Measurements from ENCODE around the gene ARFRP1.
"Not testable (repeated sequence)": the region's sequence is repeated elsewhere in the genome, so short reads cannot be mapped to it uniquely, and the experiment has no call there.

Gene ARFRP1

GRCh38 chr20:63732118-63733095 lies 24.6 kb upstream of the ARFRP1 start:
- no peak for DNase-seq (ENCODE audit: low read depth in 3 of 3)

- DNase-seq (ENCODE audit: low read depth in 3 of 3): no peak
Observed at GRCh38 chr20:63731410-63731809, 23.6 kb upstream of the ARFRP1 start.

DNA sequence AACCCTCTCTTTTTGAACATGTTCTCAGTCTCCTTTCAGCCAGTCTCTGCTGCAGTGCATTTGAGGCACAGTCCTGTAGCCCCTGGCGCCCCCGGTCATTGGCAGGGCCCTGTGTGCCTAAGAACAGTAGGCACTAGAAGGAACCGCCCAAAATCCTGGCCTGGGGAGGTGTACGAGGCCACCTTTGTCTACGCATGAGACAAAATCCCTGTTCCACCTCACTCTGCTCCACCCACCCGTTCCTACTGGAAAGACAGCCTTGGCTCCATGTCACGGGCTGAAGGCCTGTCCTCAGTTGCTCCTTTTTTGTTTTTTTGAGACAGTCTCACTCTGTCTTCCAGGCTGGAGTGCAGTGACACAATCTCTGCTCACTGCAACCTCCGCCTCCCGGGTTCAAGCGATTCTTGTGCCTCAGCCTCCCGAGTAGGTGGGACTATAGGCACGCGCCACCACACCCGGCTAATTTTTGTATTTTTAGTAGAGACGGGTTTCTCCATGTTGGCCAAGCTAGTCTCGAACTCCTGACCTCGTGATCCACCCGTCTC lies 22.5 kb upstream of the ARFRP1 start:
- not testable (repeated sequence) for DNase-seq (ENCODE audit: low read depth in 3 of 3)

DNA sequence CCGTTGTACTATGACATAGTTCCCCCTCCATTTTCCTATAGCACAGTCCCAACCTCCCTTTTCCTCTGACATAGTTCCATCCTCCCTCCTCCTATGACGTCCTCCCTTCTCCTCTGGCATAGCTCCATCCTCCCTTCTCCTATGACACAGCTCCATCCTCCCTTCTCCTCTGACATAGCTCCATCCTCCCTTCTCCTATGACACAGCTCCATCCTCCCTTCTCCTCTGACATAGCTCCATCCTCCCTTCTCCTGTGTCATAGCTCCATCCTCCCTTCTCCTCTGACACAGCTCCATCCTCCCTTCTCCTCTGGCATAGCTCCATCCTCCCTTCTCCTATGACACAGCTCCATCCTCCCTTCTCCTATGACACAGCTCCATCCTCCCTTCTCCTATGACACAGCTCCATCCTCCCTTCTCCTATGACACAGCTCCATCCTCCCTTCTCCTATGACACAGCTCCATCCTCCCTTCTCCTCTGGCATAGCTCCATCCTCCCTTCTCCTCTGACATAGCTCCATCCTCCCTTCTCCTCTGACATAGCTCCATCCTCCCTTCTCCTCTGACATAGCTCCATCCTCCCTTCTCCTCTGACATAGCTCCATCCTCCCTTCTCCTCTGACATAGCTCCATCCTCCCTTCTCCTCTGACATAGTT lies 15.3 kb upstream of the ARFRP1 start:
- DNase-seq (ENCODE audit: low read depth in 3 of 3): not testable (repeated sequence)

DNA sequence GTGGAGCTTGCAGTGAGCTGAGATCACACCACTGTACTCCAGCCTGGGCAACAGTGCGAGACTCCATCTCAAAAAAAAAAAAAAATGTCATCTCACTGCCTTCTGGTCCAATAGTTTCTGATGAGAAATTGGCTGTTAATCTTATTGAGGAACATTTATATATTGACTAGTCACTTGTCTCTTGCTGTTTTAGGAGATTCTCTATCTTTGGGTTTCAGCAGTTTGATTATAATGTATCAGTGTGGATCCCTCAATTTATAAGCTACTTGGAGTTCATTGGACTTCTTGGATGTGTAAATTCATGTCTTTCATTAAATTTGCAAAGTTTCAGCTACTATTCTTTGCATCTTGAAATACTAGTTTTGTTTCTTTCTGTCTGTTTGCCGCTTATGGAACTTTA lies 11.2 kb upstream of the ARFRP1 start:
- no peak for DNase-seq (ENCODE audit: low read depth in 3 of 3)

- no peak for DNase-seq (ENCODE audit: low read depth in 3 of 3)
Observed at GRCh38 chr20:63714858-63715257, 7.1 kb upstream of the ARFRP1 start.

- DNase-seq (ENCODE audit: low read depth in 3 of 3): no peak
Observed at GRCh38 chr20:63712191-63712590, 4.4 kb upstream of the ARFRP1 start.

DNA sequence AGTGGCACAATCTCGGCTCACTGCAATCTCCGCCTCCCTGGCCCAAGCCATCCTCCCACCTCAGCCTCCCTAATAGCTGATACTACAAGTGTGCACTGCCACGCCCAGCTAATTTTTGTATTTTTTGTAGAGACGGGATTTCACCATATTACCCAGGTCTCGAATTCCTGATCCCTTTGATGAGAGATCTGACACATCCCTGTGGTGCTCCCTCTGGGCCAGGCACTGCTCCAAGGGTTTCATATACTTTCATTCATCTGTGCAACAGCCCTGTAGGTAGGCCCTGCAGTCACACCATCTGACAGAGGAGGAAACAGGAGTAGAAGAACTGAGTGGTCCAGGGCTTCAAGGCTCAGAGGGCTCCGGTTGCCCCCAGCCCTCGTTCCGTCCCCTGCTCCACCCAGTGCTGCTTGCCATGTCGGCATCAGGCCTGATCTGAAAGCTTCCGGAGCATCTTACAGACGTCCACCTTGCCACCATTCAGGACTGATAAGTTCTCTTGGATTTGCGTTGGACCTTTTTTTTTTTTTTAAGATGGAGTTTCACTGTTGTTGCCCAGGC lies 3.4 kb upstream of the ARFRP1 start:
- no peak for DNase-seq (ENCODE audit: low read depth in 3 of 3)

GRCh38 chr20:63709149-63709527 lies 1.4 kb upstream of the ARFRP1 start:
- no peak for DNase-seq (ENCODE audit: low read depth in 3 of 3)

DNA sequence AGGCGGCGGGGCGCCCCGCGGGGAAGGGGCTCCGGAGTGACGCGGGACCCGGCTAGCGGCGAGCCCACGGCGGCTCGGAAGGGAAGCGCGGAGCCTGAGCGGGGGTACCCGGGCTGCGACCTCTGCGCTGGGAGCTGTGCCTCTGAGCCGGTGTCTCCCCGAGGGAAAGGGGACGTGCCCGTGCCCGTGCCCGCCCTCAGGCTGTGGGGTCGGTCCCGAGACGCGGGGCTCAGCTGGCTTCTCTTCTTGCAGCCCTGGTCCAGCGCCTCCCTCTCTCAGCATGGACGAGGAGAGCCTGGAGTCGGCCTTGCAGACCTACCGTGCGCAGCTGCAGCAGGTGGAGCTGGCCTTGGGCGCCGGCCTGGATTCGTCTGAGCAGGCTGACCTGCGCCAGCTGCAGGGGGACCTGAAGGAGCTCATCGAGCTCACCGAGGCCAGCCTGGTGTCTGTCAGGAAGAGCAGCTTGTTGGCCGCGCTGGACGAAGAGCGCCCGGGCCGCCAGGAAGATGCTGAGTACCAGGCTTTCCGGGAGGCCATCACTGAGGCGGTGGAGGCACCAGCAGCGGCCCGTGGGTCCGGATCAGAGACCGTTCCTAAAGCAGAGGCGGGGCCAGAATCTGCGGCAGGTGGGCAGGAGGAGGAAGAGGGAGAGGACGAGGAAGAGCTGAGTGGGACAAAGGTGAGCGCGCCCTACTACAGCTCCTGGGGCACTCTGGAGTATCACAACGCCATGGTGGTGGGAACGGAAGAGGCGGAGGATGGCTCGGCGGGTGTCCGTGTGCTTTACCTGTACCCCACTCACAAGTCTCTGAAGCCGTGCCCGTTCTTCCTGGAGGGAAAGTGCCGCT lies 749 bp upstream of the ARFRP1 start:
- no peak for DNase-seq (ENCODE audit: low read depth in 3 of 3)

DNA sequence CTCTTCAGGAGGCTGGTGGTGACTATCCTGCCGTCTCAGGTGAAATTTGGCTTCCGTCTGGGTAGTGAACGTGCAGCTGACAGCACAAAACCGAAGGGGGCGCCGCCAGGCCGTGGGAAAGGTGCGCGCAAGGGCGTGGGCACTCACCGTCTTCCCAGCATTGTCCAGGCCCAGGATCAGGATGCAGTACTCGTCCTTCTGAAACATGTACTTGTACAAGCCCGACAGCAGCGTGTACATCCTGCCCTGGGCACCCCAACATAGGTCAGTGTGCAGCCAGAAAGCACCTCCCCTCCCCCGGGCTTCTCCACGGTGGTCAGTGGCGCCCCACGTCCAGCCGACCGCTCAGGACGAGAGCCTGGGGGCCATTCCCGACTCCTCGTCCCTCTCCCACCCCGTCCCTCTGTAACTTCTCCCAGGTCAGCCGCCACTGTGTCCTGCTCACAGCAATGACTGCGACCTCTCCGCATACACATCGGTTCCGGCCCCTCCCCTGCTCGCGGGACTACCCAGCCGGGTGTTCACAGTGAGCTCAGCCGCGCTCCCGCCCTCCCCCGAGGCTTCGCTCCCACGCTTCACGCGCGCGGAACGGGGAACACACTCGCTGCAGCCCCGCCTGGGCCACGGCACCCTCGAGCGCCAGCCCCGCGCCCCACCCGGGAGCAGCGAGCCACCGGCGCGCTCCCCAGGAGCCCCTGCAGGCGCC lies 771 bp downstream of the ARFRP1 start:
- DNase-seq (ENCODE audit: low read depth in 3 of 3): peak in 1 of 3 donors; percentile 56

DNA sequence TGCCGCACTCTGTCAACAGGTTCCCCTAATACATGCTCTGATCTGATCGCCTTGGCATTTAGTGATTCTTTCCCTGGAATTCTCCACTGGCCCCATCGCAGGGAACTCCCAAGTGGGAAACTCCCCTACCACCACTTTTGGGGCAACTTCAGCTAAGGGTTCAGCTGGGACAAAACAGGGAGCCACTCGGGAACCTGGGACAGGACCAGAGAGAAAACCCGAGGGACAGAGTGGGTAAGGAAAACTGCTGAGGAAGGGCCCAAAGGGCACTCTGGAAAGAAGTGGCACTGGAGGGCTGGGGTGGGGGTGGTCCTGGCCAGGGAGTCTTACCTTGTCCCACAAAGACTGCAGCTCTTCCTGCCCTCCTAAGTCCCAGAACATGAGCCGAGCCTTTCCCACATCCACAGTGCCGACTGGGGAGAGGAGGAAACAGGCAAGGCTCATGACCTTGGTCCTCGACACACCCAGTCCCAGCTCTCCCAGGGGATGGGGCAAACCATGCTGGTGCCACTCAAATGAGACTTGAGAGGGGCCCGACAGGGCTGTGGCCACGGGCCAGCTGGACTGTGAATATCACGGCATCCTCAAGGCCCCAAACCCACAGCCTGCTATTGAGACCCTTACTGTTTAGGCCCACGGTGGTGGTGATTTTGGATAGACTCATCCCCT lies 1.6 kb downstream of the ARFRP1 start:
- DNase-seq (ENCODE audit: low read depth in 3 of 3): no peak

- DNase-seq (ENCODE audit: low read depth in 3 of 3): no peak
Observed at GRCh38 chr20:63705232-63706026, 2.3 kb downstream of the ARFRP1 start.

DNA sequence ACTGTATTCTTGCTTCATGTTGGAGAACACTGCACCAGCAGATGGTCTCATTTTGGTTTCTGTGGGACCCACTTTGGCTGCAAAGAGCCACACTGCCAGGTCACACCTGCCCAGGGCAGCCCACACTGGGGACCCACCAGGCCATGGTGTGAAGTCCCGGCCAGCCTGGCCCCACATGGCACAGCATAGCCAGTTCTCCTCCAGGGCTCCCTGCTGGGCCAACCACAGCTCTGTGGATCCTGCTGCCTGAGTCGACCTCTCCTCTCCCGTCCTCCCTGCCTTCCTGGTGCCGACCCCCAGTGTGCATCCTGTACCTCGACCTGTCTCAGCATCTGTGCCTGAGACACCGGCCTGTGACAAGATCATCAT lies 3.0 kb downstream of the ARFRP1 start:
- DNase-seq (ENCODE audit: low read depth in 3 of 3): no peak

- no peak for DNase-seq (ENCODE audit: low read depth in 3 of 3)
Observed at GRCh38 chr20:63703976-63704748, 3.6 kb downstream of the ARFRP1 start.

- DNase-seq (ENCODE audit: low read depth in 3 of 3): no peak
Observed at GRCh38 chr20:63703471-63703975, 4.3 kb downstream of the ARFRP1 start.

GRCh38 chr20:63702751-63703470 lies 4.9 kb downstream of the ARFRP1 start:
- no peak for DNase-seq (ENCODE audit: low read depth in 3 of 3)
